ENCODE results near the gene PET117. TPM values are rescaled to one million over a fixed set of nuclear protein-coding genes. Genes with fewer than 3 reads are reported as not detected.
"Not testable (repeated sequence)": the region's sequence is repeated elsewhere in the genome, so short reads cannot be mapped to it uniquely, and the experiment has no call there.

PET117 gene
- total RNA-seq, 3 donors from 2014 or later (not counting 1 experiment from before 2014, with no cell fraction given), result 7.0 to 11.7 (median 10.4) TPM

DNA sequence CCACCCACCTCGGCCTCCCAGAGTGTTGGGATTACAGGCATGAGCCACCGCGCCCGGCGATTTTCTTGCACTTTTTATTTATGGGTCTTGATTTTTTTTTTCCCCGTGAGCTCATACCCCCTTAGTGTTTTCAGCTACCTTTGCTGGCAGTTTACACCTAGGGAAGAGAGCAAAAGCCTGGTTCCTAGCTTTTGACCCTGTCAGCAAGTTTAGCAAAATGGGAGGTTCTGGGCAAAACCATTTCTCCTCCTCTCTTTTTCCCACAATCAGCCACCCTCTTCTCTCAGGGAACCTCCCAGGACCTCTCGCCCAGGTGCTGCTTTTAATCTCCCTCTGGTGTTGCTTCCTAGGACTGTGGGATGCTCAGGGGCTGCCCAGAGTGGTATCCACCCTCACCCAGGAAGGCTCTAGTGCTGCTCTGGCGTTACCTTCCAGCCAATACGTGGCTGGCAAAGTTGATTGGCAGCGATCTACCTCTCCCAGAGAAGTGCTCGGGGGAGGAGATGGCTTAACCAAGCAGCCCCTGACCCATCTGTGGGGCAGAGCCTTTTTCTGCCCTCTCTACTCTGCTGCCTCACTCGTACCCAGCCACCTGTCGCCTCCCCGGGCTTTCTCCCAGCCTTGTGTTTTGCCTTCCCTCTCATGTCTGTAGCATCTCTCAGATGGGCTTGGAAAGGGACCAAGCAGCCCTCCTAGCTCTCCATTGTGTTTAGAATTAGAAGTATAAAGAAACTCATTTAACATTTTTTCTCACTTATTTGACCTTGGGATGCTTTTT is 37.4 kb downstream of the PET117 start:
- H3K27ac ChIP-seq (ENCODE audit: low read length), result no peak overlapping the region
- 98% methylated on average over 14 of the region's 14 CpGs for WGBS (ENCODE audit: insufficient coverage)
- H3K36me3 ChIP-seq (ENCODE audit: control insufficient read depth, insufficient read depth, low read length), result peaks cover 11% of the 10 kb centered on the region
- no peaks in the 10 kb centered on the region for H3K9me3 Mint-ChIP-seq
- no peaks in the 10 kb centered on the region for H3K4me1 ChIP-seq (ENCODE audit: control insufficient read depth, insufficient read depth, low read length)
- TF ChIP-seq, protein P1, sequence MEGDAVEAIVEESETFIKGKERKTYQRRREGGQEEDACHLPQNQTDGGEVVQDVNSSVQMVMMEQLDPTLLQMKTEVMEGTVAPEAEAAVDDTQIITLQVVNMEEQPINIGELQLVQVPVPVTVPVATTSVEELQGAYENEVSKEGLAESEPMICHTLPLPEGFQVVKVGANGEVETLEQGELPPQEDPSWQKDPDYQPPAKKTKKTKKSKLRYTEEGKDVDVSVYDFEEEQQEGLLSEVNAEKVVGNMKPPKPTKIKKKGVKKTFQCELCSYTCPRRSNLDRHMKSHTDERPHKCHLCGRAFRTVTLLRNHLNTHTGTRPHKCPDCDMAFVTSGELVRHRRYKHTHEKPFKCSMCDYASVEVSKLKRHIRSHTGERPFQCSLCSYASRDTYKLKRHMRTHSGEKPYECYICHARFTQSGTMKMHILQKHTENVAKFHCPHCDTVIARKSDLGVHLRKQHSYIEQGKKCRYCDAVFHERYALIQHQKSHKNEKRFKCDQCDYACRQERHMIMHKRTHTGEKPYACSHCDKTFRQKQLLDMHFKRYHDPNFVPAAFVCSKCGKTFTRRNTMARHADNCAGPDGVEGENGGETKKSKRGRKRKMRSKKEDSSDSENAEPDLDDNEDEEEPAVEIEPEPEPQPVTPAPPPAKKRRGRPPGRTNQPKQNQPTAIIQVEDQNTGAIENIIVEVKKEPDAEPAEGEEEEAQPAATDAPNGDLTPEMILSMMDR (IDR thresholded peaks at IDR 0.05), result no peak
- peak overlapping the region in 1 of 2 donors; percentile 11 for H3K27ac Mint-ChIP-seq
- H3K9me3 ChIP-seq (ENCODE audit: control insufficient read depth, insufficient read depth, low read length), result peaks cover 3% of the 10 kb centered on the region
- H3K4me3 ChIP-seq (ENCODE audit: low read length), result no peak overlapping the region
- ATAC-seq (no peak), DNase-seq (no peak)
- peaks cover 2% of the 10 kb centered on the region for H3K36me3 Mint-ChIP-seq
- H3K27me3 Mint-ChIP-seq (ENCODE audit: low read depth in 2 of 2), result no peaks in the 10 kb centered on the region
- no peak overlapping the region for H3K4me3 Mint-ChIP-seq
- H3K4me1 Mint-ChIP-seq, result peaks cover 10 to 42% of the 10 kb centered on the region in 2 donors
- intact Hi-C loops (cut with micrococcal nuclease), result no loop called here
- no peaks in the 10 kb centered on the region for H3K27me3 ChIP-seq (ENCODE audit: control insufficient read depth, insufficient read depth, low read length)

DNA sequence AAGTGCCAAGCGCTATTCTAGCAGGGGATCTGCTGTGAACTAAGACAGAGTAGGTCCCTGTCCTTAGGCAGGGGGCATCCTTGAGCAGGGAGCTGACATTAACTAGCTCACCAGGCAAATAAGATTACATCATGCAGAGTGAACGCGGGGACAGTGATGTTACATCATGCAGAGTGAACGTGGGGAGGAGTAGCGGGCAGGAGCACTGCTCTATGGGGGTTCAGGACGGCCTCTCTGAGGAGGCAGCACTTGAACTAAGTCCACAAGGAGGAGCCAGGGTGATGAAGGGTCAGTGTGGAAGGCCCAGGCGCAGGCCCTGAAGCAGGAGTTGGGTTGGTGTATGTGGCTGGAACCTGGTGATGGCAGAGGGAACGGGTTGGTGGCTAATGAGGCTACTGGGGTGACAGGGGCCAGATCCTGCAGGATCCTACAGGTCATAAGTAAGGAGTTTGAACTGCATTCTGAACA is 38.7 kb downstream of the PET117 start:
- Mint-ChIP-seq H3K4me3 (no peak overlapping the region), H3K27ac (no peak overlapping the region), H3K27me3 (ENCODE audit: low read depth in 2 of 2) (no peaks in the 10 kb centered on the region), H3K9me3 (no peaks in the 10 kb centered on the region), H3K36me3 (peaks cover 9% of the 10 kb centered on the region), H3K4me1 (peaks cover 10 to 37% of the 10 kb centered on the region in 2 donors)
- ATAC-seq (no peak), DNase-seq (no peak)
- TF ChIP-seq, protein P1 (IDR thresholded peaks at IDR 0.05), result no peak
- Histone ChIP-seq H3K4me1 (ENCODE audit: control insufficient read depth, insufficient read depth, low read length) (no peaks in the 10 kb centered on the region), H3K27ac (ENCODE audit: low read length) (no peak overlapping the region), H3K4me3 (ENCODE audit: low read length) (no peak overlapping the region), H3K9me3 (ENCODE audit: control insufficient read depth, insufficient read depth, low read length) (peaks cover 3% of the 10 kb centered on the region), H3K36me3 (ENCODE audit: control insufficient read depth, insufficient read depth, low read length) (peaks cover 14% of the 10 kb centered on the region), H3K27me3 (ENCODE audit: control insufficient read depth, insufficient read depth, low read length) (no peaks in the 10 kb centered on the region)
- 99% methylated on average over 8 of the region's 8 CpGs for WGBS (ENCODE audit: insufficient coverage)
- intact Hi-C loops (cut with micrococcal nuclease), result no loop called here

DNA sequence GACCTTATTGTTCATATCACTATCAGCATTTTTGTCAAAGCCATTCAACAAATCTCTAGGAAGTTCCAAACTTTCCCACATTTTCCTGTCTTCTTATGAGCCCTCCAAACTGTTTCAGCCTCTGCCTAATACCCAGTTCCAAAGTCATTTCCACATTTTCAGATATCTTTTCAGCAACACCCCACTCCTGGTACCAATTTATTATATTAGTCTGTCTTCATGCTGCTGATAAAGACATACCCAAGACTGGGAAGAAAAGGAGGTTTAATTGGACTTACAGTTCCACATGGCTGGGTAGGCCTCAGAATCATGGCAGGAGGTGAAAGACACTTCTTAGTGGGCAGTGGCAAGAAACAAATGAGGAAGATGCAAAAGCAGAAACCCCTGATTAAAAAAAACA is 42.7 kb downstream of the PET117 start:
- peaks cover 40% of the 10 kb centered on the region for H3K36me3 ChIP-seq (ENCODE audit: control insufficient read depth, insufficient read depth, low read length)
- H3K27ac ChIP-seq (ENCODE audit: low read length); DNase-seq; H3K27ac Mint-ChIP-seq; ATAC-seq; H3K27me3 ChIP-seq (ENCODE audit: control insufficient read depth, insufficient read depth, low read length); H3K27me3 Mint-ChIP-seq (ENCODE audit: low read depth in 2 of 2); H3K4me3 ChIP-seq (ENCODE audit: low read length); intact Hi-C loops (cut with micrococcal nuclease); H3K4me1 ChIP-seq (ENCODE audit: control insufficient read depth, insufficient read depth, low read length); H3K4me3 Mint-ChIP-seq; H3K9me3 Mint-ChIP-seq; H3K9me3 ChIP-seq (ENCODE audit: control insufficient read depth, insufficient read depth, low read length): not testable (repeated sequence)
- peaks cover 0 to 16% of the 10 kb centered on the region in 2 donors for H3K4me1 Mint-ChIP-seq
- H3K36me3 Mint-ChIP-seq, result peaks cover 24% of the 10 kb centered on the region

DNA sequence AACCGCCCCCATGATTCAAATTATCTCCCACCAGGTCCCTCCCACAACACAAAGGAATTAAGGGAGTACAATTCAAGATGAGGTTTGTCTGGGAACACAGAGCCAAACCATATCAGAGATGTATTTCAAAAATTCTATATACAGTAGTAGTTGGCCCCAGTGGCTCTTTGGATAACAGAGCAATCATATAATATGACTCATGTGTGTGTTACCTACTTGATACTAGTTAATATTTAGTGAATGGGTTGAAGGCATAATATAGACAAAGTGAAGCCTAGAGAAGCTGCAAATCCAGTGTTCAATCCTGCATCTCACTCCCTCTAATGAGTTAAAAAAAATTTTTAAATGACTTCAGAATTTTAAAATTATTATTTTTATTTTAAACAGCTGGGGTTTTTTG is 43.2 kb downstream of the PET117 start:
- H3K9me3 ChIP-seq (ENCODE audit: control insufficient read depth, insufficient read depth, low read length), result peaks cover 3% of the 10 kb centered on the region
- DNase-seq (no peak), ATAC-seq (no peak)
- no peak overlapping the region for H3K27ac ChIP-seq (ENCODE audit: low read length)
- 100% methylated on average over 1 of the region's 1 CpG for WGBS (ENCODE audit: insufficient coverage)
- no peak overlapping the region for H3K4me3 ChIP-seq (ENCODE audit: low read length)
- intact Hi-C loops (cut with micrococcal nuclease), result no loop called here
- peaks cover 24% of the 10 kb centered on the region for H3K36me3 Mint-ChIP-seq
- TF ChIP-seq, protein P1 (IDR thresholded peaks at IDR 0.05), result no peak
- no peaks in the 10 kb centered on the region for H3K4me1 ChIP-seq (ENCODE audit: control insufficient read depth, insufficient read depth, low read length)
- no peak overlapping the region for H3K4me3 Mint-ChIP-seq
- H3K4me1 Mint-ChIP-seq, result peaks cover 0 to 12% of the 10 kb centered on the region in 2 donors
- no peaks in the 10 kb centered on the region for H3K27me3 Mint-ChIP-seq (ENCODE audit: low read depth in 2 of 2)
- no peak overlapping the region for H3K27ac Mint-ChIP-seq
- H3K9me3 Mint-ChIP-seq, result no peaks in the 10 kb centered on the region
- peaks cover 44% of the 10 kb centered on the region for H3K36me3 ChIP-seq (ENCODE audit: control insufficient read depth, insufficient read depth, low read length)
- H3K27me3 ChIP-seq (ENCODE audit: control insufficient read depth, insufficient read depth, low read length), result no peaks in the 10 kb centered on the region
